OCI-LY7 (cell line): Measurements from ENCODE around the gene TFIP11. TPM values are rescaled to one million over a fixed set of nuclear protein-coding genes. Genes with fewer than 3 reads are reported as not detected.

Experiments
- BruUV-seq: library from RNA; stranded (reverse); fragments of 400-500 nt; replicated peaks from 2 replicates; lab custom pipeline; 2021; lab: Mats Ljungman, UMichigan
- CTCF ChIA-PET: fragments of 300-600 bp; sonication (Branson Sonifier 250); formaldehyde crosslinking; loops from one replicate; lab custom pipeline; 2022; ENCODE audit warnings: antibody characterized with exemption; ENCODE audit not compliant: unreplicated experiment; lab: Charles Lee
- POLR2A ChIA-PET: fragments of 300-600 bp; sonication (Branson Sonifier 250); formaldehyde crosslinking; loops from one replicate; lab custom pipeline; 2022; ENCODE audit warnings: antibody characterized with exemption; lab: Charles Lee
- DNase-seq: peaks from one replicate; pipeline ENCODE4 v3.0.0-alpha.2; 2015; ENCODE audit warnings: low spot score
- H2AFZ ChIP-seq: fragments of 200-600 bp; sonication (generic), shearing (Covaris generic); 2 replicates; pipeline ENCODE4 v1.6.1; 2014; ENCODE audit warnings: mild to moderate bottlenecking, antibody characterized with exemption, low read length, moderate library complexity
- H3K27ac ChIP-seq: fragments of 200-600 bp; sonication (generic); 2 replicates; pipeline ENCODE4 v1.5.1; 2014; ENCODE audit warnings: mixed run types, low read depth, mild to moderate bottlenecking, moderate library complexity, low read length, inconsistent platforms; ENCODE audit not compliant: poor library complexity, severe bottlenecking
- H3K36me3 ChIP-seq: fragments of 200-600 bp; sonication (generic); 2 replicates; pipeline ENCODE4 v1.6.1; 2014; ENCODE audit warnings: mild to moderate bottlenecking, antibody characterized with exemption, low read length, moderate library complexity, mixed read lengths; ENCODE audit not compliant: insufficient read depth
- H3K4me1 ChIP-seq: fragments of 200-600 bp; sonication (generic); 2 replicates; pipeline ENCODE4 v1.5.1; 2014; ENCODE audit warnings: mild to moderate bottlenecking, low read length; ENCODE audit not compliant: insufficient read depth, poor library complexity, severe bottlenecking
- H3K4me2 ChIP-seq: fragments of 200-600 bp; sonication (generic); 2 replicates; pipeline ENCODE4 v1.6.1; 2014; ENCODE audit warnings: mild to moderate bottlenecking, low read length
- H3K4me3 ChIP-seq: fragments of 200-600 bp; sonication (generic); 2 replicates; pipeline ENCODE4 v1.5.1; 2014; ENCODE audit warnings: mild to moderate bottlenecking, low read depth, low read length; ENCODE audit not compliant: poor library complexity, severe bottlenecking
- H3K79me2 ChIP-seq: fragments of 200-600 bp; sonication (generic); 2 replicates; pipeline ENCODE4 v1.6.1; 2016; ENCODE audit warnings: low read depth, mild to moderate bottlenecking, low read length, moderate library complexity, mixed read lengths; ENCODE audit not compliant: insufficient read depth
- H3K9me2 ChIP-seq: fragments of 200-600 bp; sonication (generic); 2 replicates; pipeline ENCODE4 v1.6.1; 2016; ENCODE audit warnings: mild to moderate bottlenecking, low read length, mixed read lengths; ENCODE audit not compliant: insufficient read depth
- H3K9me3 ChIP-seq: fragments of 200-600 bp; sonication (generic); 2 replicates; pipeline ENCODE4 v1.6.1; 2014; ENCODE audit warnings: mild to moderate bottlenecking, mixed run types, low read length, mixed read lengths
- H4K20me1 ChIP-seq: fragments of 200-600 bp; sonication (generic); 2 replicates; pipeline ENCODE4 v1.6.1; 2014; ENCODE audit warnings: mild to moderate bottlenecking, antibody characterized with exemption, low read length, moderate library complexity, mixed read lengths; ENCODE audit not compliant: insufficient read depth
- EZH2phosphoT487 ChIP-seq: fragments of 200-600 bp; sonication (generic); IDR thresholded peaks from 2 replicates; pipeline ENCODE4 v1.6.1; 2018; ENCODE audit warnings: low read depth, borderline replicate concordance, mild to moderate bottlenecking, mixed run types, antibody characterized with exemption, low read length, moderate library complexity, mixed read lengths
- intact Hi-C: fragments of 100-400 bp; cut with micrococcal nuclease; formaldehyde crosslinking; loops from one replicate; pipeline ENCODE4 v1.10.0; 2022; ENCODE audit not compliant: unreplicated experiment
- total RNA-seq, 2 experiments: library from RNA; depleted of rRNA in 1 of 2; stranded (reverse); fragments of >200 nt in 1 of 2; shearing (Covaris generic) in 1 of 2; gene quantifications; 2 replicates each; pipeline ENCODE4 v1.2.3, GENCODE V29; 2014 to 2022
- TF ChIP-seq, protein P1 (sequence below): fragments of 200-600 bp; sonication (generic); conservative IDR thresholded peaks from 2 replicates; pipeline ENCODE4 v1.5.1; 2014; ENCODE audit warnings: mild to moderate bottlenecking, antibody characterized with exemption, low read length, moderate library complexity, mixed read lengths

Gene TFIP11
- total RNA-seq, 2 experiments from 2014 or later = 45.2 to 54.5 TPM

DNA sequence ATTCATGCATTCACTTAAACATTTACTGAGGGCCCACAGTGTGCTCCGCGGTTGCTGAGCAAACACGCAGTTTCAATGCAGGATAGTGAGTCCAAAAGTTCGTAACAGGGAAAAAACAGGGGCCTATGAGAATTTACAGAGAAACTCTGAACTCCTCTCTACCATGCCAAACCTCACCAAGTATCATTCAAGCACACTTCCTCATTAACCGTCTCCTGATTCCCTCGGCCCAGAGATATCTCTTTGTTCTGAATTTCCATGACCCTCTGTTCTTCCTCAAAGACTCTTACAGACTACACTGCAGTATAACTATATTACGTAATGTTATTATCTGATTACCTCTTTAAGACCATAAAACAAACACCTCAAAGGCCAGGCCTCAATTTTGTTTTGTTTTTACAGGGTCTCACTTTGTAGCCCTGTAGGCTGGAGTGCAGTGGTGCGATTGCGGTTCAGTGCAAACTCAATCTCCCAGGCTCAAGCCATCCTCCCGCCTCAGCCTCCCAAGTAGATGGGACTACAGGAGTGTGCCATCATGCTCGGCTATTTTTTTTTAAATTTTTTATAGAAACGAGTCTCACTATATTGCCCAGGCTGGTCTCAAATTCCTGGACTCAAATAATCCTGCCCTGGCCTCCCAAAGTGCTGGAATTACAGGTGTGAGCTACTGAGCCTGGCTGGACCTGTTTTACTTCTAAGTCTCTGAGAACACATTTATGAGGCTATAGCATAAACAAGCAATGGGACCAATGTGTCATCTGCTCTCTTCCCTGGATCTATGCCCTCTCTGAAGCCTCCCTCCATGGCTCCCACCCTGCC lies 32.3 kb downstream of the TFIP11 start:
- Histone ChIP-seq H3K27ac (peak overlapping the region; percentile 95), H3K9me3 (no peaks in the 10 kb centered on the region), H4K20me1 (0 out of 2 replicates have a peak, but pooled peaks cover 1% of the 10 kb centered on the region), H3K9me2 (no peaks in the 10 kb centered on the region), H3K4me2 (peak overlapping the region; percentile 85), H3K4me3 (peak overlapping the region; percentile 86), H3K36me3 (peaks cover 39% of the 10 kb centered on the region), H2AFZ (peak overlapping the region; percentile 21; the same call in 1 of the 2 replicates), H3K4me1 (peaks cover 76% of the 10 kb centered on the region), H3K79me2 (peaks cover 91% of the 10 kb centered on the region)
- ChIA-PET CTCF (interaction anchor here (0.8 kb wide), 1 partner anchor 194 kb away, joined by 3 read pairs; no protein-coding TSS in a partner anchor), POLR2A (interaction anchor here (0.9 to 6.0 kb wide), 6 partner anchors 35 to 193 kb away, joined by 3 to 34 read pairs (median 8); no protein-coding TSS in a partner anchor)
- BruUV-seq = no TSS peak
- intact Hi-C loops = loop anchor here (2.0 kb wide), 1 partner anchor 193 kb away; no protein-coding TSS in a partner anchor
- DNase-seq = peak; percentile 62
- no peak for TF ChIP-seq EZH2phosphoT487
- TF ChIP-seq, protein P1, sequence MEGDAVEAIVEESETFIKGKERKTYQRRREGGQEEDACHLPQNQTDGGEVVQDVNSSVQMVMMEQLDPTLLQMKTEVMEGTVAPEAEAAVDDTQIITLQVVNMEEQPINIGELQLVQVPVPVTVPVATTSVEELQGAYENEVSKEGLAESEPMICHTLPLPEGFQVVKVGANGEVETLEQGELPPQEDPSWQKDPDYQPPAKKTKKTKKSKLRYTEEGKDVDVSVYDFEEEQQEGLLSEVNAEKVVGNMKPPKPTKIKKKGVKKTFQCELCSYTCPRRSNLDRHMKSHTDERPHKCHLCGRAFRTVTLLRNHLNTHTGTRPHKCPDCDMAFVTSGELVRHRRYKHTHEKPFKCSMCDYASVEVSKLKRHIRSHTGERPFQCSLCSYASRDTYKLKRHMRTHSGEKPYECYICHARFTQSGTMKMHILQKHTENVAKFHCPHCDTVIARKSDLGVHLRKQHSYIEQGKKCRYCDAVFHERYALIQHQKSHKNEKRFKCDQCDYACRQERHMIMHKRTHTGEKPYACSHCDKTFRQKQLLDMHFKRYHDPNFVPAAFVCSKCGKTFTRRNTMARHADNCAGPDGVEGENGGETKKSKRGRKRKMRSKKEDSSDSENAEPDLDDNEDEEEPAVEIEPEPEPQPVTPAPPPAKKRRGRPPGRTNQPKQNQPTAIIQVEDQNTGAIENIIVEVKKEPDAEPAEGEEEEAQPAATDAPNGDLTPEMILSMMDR = no peak

DNA sequence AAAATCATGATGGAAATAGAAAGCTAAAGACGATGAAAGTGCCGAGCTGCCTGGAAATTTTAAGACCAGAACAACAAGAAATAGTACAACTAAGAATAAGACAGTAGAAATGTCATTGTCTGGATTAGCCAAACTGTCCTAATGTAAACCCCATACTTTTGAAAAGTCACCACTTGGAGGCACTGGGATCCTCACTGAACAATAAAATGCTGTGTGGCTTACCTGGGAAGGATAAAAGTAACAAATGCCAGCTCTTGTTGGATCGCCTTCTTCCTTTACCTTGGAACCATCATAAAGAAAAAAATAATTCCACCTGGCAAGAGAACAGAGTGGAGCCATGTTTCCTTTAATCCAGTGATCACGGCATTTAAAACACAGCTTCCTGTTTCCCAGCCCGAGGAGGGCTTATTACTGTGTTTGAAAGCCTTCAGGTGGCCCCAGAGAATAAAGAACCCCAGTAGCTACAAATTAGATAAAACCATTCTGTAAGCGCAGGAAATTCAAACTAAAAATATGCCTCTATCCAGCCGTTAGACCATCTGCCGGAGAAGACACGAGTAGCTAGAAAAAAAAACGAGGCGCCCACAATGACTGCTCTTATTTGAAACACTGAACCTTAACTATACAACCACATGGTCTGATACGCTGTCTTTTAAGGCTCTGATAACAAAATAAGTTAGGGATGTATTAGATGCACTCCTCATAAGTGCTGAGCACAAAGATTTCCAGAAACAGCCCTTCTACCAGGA lies 33.1 kb downstream of the TFIP11 start:
- peak overlapping the region; percentile 21; the same call in 1 of the 2 replicates for H2AFZ ChIP-seq
- peak; percentile 83 for DNase-seq
- TF ChIP-seq, protein P1 = peak; percentile 63
- TF ChIP-seq EZH2phosphoT487 = no peak
- intact Hi-C loops = no loop called here
- BruUV-seq = TSS peak; percentile 34
- ChIA-PET POLR2A (interaction anchor here (0.5 to 5.2 kb wide), 8 partner anchors 12 to 194 kb away, joined by 3 to 21 read pairs (median 4); no protein-coding TSS in a partner anchor), CTCF (interaction anchor here (0.8 kb wide), 1 partner anchor 195 kb away, joined by 3 read pairs; no protein-coding TSS in a partner anchor)
- H3K4me3 ChIP-seq = peak overlapping the region; percentile 86
- H3K27ac ChIP-seq = peak overlapping the region; percentile 95
- H4K20me1 ChIP-seq = 0 out of 2 replicates have a peak, but pooled peaks cover under 1% of the 10 kb centered on the region
- peaks cover 47% of the 10 kb centered on the region for H3K36me3 ChIP-seq
- no peaks in the 10 kb centered on the region for H3K9me2 ChIP-seq
- no peaks in the 10 kb centered on the region for H3K9me3 ChIP-seq
- peaks cover 74% of the 10 kb centered on the region for H3K4me1 ChIP-seq
- H3K4me2 ChIP-seq = peak overlapping the region; percentile 85
- H3K79me2 ChIP-seq = peaks cover 91% of the 10 kb centered on the region
